ENCODE measurements around the gene BTBD6.

Gene BTBD6

DNA sequence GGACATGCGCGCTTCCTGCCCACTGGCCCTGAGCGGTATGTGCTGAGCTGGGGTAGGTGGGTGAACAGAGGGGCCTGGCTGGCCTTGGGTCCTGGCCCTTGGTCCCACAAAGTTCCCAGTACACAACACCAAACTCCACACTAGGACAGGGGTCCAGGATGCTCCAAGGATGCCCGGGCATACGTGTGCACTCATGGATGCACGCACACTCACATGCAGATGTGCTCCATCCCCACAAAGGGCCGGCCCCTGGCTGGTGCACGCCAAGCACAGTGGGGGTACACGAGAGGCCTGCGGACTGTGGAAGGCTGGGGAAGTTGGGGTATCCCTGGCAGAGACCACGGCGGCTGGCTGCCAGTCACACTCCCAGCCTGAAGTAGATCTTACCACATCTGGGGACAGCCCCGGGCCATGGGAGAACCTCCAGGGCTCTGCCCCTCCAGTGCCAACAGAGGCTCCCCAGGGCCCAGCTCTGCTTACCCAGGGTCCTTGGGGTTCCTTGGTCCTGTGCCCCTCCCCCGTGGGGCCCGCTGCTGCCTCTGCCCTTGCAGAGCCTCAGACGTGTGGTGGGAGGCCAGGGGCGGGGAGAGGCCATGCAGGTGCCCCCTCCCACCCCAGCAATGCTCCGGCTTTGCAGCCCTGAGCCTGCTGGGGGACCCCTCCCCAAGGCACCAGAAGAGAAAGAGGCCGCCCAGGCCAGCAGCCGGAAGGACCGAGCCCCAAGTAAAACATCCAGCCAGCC lies 43.2 kb upstream of the BTBD6 start:
- Histone ChIP-seq H3K27ac (ENCODE audit: low read length) (no peak overlapping the region), H3K36me3 (ENCODE audit: control insufficient read depth, low read depth, low read length) (peaks cover 1% of the 10 kb centered on the region), H3K9me3 (ENCODE audit: control insufficient read depth, low read depth, low read length) (no peaks in the 10 kb centered on the region)

DNA sequence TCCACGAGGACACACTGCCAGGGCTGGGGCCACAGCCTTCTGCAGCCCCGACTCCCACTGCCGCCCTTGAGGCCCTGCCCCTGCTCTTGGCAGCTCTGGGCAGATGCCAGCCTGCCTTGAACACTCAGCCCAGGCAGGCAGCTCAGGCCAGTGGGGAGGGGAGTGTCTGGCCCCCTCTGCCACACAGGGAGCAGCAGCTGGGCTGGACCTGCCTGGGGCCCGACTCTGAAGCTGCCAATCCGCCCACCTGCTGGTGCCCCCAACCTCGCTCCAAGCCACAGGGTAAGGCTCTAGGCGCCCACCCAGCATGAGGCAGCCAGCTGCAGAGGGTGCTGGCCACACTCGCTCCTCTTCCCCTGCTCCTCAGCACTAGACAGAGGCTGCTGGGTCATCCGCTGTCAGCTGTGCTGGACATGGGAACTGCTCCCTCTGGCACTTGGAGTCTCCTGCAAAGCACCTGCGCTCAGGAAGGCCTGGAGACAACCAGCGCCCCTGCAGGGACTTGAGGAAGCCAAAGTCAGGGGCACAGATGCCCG lies 42.6 kb upstream of the BTBD6 start:
- no peak overlapping the region for H3K4me3 ChIP-seq (ENCODE audit: low read length)
- H3K9me3 ChIP-seq (ENCODE audit: control insufficient read depth, low read depth, low read length) = no peaks in the 10 kb centered on the region
- peaks cover 3% of the 10 kb centered on the region for H3K36me3 ChIP-seq (ENCODE audit: control insufficient read depth, low read depth, low read length)
- H3K9ac ChIP-seq (ENCODE audit: low read length) = no peak overlapping the region
- H3K27ac ChIP-seq (ENCODE audit: low read length) = no peak overlapping the region
- H3K27me3 ChIP-seq (ENCODE audit: control insufficient read depth, insufficient read depth, low read length) = no peaks in the 10 kb centered on the region
- H3K4me1 ChIP-seq (ENCODE audit: control insufficient read depth, low read depth, low read length) = no peaks in the 10 kb centered on the region

More for the DNA sequence above, 43.2 kb upstream of the BTBD6 start:
- no peaks in the 10 kb centered on the region for H3K27me3 ChIP-seq (ENCODE audit: control insufficient read depth, insufficient read depth, low read length)
- H3K9ac ChIP-seq (ENCODE audit: low read length) = no peak overlapping the region
- no peak overlapping the region for H3K4me3 ChIP-seq (ENCODE audit: low read length)
- no peaks in the 10 kb centered on the region for H3K4me1 ChIP-seq (ENCODE audit: control insufficient read depth, low read depth, low read length)

DNA sequence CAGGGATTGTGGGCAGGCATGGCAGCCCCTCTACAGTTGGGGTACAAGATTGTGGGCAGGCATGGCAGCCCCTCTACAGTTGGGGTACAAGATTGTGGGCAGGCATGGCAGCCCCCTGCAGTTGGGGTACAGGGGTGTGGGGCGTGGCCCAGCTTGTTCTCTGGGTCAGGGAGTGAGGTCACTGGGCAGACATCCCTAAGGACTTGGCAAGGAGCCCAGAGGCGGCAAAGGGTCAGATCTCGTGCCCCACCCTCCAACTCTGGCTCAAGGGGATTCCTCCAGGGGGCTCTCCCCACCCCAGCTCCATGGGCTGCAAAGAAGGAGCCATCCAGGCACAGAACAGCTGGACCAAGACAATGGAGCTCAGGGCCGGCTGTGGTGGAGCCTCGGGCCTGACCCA lies 41.5 kb upstream of the BTBD6 start:
- H3K36me3 ChIP-seq (ENCODE audit: control insufficient read depth, low read depth, low read length) = peaks cover 3% of the 10 kb centered on the region
- no peak overlapping the region for H3K4me3 ChIP-seq (ENCODE audit: low read length)
- H3K9me3 ChIP-seq (ENCODE audit: control insufficient read depth, low read depth, low read length) = no peaks in the 10 kb centered on the region
- no peak overlapping the region for H3K27ac ChIP-seq (ENCODE audit: low read length)
- H3K9ac ChIP-seq (ENCODE audit: low read length) = no peak overlapping the region
- H3K27me3 ChIP-seq (ENCODE audit: control insufficient read depth, insufficient read depth, low read length) = no peaks in the 10 kb centered on the region
- no peaks in the 10 kb centered on the region for H3K4me1 ChIP-seq (ENCODE audit: control insufficient read depth, low read depth, low read length)

DNA sequence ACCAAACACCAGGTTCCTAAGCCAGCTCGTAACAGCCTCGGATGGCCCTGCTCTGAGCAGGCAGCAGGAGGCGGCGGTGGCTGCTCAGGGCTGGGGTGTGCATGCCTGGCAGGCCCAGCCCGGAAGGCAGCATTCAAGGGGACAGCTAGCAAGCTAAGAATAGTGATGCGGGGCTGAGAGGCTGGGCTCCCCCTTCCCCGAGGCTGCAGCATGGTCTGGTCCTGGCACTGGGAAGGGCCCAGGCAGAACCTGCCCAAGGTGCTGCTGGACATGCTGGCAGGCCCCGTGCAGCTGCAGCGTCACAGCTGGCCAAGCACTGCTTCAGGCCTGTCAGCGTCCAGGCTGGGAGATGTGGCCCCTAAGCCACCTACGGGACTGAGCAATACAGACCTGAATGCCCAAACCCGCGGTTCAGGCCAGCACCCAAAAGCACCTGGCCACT lies 40.9 kb upstream of the BTBD6 start:
- Histone ChIP-seq H3K9ac (ENCODE audit: low read length) (no peak overlapping the region), H3K9me3 (ENCODE audit: control insufficient read depth, low read depth, low read length) (no peaks in the 10 kb centered on the region), H3K4me1 (ENCODE audit: control insufficient read depth, low read depth, low read length) (no peaks in the 10 kb centered on the region), H3K27me3 (ENCODE audit: control insufficient read depth, insufficient read depth, low read length) (no peaks in the 10 kb centered on the region), H3K4me3 (ENCODE audit: low read length) (no peak overlapping the region), H3K27ac (ENCODE audit: low read length) (no peak overlapping the region), H3K36me3 (ENCODE audit: control insufficient read depth, low read depth, low read length) (peaks cover 3% of the 10 kb centered on the region)

DNA sequence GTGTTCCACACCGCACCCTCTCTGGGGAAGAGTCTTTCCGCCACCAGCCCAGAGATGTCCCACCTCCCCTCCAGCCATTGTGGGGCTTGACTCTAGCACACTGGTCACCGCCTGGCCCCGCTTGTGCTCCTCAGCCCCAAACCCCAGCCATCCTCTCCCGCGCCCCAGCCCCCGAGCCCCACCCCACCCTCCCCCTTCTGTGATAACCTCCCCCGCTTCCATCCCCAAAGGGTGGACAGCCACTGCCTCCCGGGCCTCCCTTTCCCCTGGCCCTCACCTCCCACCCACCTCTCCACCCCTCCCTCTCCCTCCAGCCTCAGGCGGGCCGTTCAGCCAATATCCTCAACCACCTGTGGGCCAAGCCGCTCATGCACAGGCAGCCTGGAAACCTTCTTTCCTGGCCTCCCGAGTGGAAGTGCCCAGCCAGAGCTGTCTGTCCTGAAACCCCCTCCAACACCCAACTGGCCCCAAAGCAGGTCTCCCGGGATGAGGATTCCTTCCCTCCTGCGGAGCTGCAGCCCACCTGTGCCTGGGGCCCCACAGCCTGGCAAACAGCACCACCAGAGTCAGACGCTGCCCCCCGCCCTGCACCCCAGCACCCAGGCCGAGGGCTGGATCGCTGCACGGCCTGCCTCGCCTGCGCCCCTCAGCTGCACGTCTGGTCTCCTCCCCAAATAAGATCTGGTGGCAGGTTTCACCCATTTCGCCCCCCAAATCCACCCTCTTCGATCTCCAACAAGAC lies 40.2 kb upstream of the BTBD6 start:
- Histone ChIP-seq H3K36me3 (ENCODE audit: control insufficient read depth, low read depth, low read length) (peaks cover 3% of the 10 kb centered on the region), H3K27ac (ENCODE audit: low read length) (no peak overlapping the region), H3K27me3 (ENCODE audit: control insufficient read depth, insufficient read depth, low read length) (no peaks in the 10 kb centered on the region), H3K9me3 (ENCODE audit: control insufficient read depth, low read depth, low read length) (no peaks in the 10 kb centered on the region), H3K4me1 (ENCODE audit: control insufficient read depth, low read depth, low read length) (no peaks in the 10 kb centered on the region), H3K9ac (ENCODE audit: low read length) (no peak overlapping the region), H3K4me3 (ENCODE audit: low read length) (no peak overlapping the region)

DNA sequence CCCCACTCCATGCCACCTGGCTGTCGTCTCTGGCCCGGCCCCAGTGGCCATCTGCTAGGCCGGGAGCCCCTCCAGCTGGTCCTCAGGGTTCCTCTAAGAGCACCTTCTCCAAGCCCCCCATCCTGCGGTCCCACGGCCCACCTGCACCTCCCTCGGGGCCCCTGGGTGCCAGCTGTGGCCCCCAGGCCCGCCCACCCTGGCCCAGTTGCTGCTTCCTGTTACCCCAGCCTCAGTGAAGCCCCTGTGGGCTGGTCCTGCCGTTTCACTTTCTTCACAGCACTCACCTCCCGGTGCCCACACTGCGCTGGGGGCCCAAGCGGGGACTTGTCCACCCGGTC lies 39.6 kb upstream of the BTBD6 start:
- H3K9ac ChIP-seq (ENCODE audit: low read length) = no peak overlapping the region
- H3K4me1 ChIP-seq (ENCODE audit: control insufficient read depth, low read depth, low read length) = no peaks in the 10 kb centered on the region
- no peak overlapping the region for H3K4me3 ChIP-seq (ENCODE audit: low read length)
- no peaks in the 10 kb centered on the region for H3K9me3 ChIP-seq (ENCODE audit: control insufficient read depth, low read depth, low read length)
- peaks cover 3% of the 10 kb centered on the region for H3K36me3 ChIP-seq (ENCODE audit: control insufficient read depth, low read depth, low read length)
- H3K27ac ChIP-seq (ENCODE audit: low read length) = no peak overlapping the region
- H3K27me3 ChIP-seq (ENCODE audit: control insufficient read depth, insufficient read depth, low read length) = no peaks in the 10 kb centered on the region

DNA sequence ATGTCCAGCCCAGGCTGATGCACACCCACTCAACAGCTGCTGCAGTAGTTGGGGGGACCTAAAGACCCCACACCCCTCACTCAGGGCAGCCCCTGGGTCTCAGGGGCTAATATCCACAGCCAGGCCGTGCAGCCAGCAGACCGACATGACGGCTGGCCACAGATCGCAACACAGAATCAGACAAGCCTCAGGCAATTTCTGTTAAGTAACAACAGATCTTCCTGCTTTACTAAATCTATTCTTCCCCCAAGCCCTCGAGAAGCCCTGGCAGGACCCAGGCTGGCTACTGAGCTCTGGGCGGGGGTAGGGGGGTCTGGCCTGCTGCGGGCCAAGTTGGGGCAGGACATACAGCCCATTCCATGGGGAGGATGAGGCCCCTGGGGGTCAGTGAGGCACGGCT lies 39.2 kb upstream of the BTBD6 start:
- Histone ChIP-seq H3K4me3 (ENCODE audit: low read length) (no peak overlapping the region), H3K9ac (ENCODE audit: low read length) (no peak overlapping the region), H3K9me3 (ENCODE audit: control insufficient read depth, low read depth, low read length) (no peaks in the 10 kb centered on the region), H3K27ac (ENCODE audit: low read length) (no peak overlapping the region), H3K27me3 (ENCODE audit: control insufficient read depth, insufficient read depth, low read length) (no peaks in the 10 kb centered on the region), H3K4me1 (ENCODE audit: control insufficient read depth, low read depth, low read length) (no peaks in the 10 kb centered on the region), H3K36me3 (ENCODE audit: control insufficient read depth, low read depth, low read length) (peaks cover 3% of the 10 kb centered on the region)

DNA sequence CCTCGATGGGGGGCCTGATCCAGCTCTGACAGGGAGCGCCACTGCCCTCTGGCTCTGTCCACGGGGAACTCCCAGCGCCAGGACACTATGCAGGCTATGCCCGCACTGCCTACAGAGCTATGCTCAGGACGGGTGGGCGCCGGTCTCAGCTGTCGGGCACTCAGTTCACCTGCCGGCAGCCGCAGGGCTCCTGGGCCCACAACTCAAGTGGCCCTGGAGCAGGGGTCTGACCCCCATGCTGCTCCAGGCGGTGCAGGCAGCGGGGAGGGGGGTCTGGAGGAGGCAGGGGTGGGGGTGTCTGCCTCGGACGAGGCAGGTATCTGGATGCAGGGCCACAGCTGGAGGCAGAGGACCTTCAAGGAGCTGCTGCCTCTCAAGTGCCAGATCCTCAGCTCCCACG lies 38.7 kb upstream of the BTBD6 start:
- no peaks in the 10 kb centered on the region for H3K9me3 ChIP-seq (ENCODE audit: control insufficient read depth, low read depth, low read length)
- H3K36me3 ChIP-seq (ENCODE audit: control insufficient read depth, low read depth, low read length) = peaks cover 3% of the 10 kb centered on the region
- no peak overlapping the region for H3K27ac ChIP-seq (ENCODE audit: low read length)
- H3K27me3 ChIP-seq (ENCODE audit: control insufficient read depth, insufficient read depth, low read length) = no peaks in the 10 kb centered on the region
- H3K4me1 ChIP-seq (ENCODE audit: control insufficient read depth, low read depth, low read length) = no peaks in the 10 kb centered on the region
- H3K4me3 ChIP-seq (ENCODE audit: low read length) = no peak overlapping the region
- no peak overlapping the region for H3K9ac ChIP-seq (ENCODE audit: low read length)

DNA sequence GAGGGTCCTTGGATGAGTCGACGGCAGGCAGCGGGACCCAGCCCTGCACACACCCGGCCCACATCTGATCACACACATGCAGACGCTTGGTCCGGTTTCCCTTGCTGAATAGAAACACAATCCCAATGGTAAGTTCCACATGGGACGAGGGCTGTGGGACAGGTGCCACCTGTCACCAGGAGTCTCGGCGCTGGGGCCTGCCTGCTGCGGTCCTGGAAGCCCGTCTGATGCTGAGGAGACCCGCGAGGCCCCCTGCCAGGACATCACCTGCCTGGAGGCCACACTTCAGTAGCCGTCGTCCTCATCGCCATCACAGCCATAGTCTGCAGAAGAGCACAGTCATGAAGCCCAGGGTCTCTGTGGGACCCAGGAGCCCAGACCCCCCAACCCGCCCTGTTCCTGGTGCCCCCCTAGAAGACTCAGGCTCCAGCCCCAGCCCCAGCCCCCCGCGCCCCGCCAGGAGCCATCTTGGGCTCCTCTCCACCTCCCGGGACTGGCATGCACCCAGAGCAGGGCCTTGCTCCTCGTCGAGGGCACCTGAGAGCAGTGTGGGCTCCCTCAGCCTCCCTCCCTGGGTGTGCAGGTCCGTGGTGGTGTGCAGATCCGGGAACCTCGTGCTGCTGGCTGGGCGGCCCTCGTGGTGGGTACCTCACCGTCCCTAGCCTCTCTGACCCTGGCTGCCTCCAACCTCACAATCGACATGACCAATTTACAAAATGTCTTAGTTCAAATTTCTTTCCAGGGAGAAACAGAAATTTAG lies 37.9 kb upstream of the BTBD6 start:
- Histone ChIP-seq H3K27me3 (ENCODE audit: control insufficient read depth, insufficient read depth, low read length) (no peaks in the 10 kb centered on the region), H3K4me3 (ENCODE audit: low read length) (no peak overlapping the region), H3K36me3 (ENCODE audit: control insufficient read depth, low read depth, low read length) (peaks cover 3% of the 10 kb centered on the region), H3K27ac (ENCODE audit: low read length) (no peak overlapping the region), H3K4me1 (ENCODE audit: control insufficient read depth, low read depth, low read length) (no peaks in the 10 kb centered on the region), H3K9ac (ENCODE audit: low read length) (no peak overlapping the region), H3K9me3 (ENCODE audit: control insufficient read depth, low read depth, low read length) (no peaks in the 10 kb centered on the region)

DNA sequence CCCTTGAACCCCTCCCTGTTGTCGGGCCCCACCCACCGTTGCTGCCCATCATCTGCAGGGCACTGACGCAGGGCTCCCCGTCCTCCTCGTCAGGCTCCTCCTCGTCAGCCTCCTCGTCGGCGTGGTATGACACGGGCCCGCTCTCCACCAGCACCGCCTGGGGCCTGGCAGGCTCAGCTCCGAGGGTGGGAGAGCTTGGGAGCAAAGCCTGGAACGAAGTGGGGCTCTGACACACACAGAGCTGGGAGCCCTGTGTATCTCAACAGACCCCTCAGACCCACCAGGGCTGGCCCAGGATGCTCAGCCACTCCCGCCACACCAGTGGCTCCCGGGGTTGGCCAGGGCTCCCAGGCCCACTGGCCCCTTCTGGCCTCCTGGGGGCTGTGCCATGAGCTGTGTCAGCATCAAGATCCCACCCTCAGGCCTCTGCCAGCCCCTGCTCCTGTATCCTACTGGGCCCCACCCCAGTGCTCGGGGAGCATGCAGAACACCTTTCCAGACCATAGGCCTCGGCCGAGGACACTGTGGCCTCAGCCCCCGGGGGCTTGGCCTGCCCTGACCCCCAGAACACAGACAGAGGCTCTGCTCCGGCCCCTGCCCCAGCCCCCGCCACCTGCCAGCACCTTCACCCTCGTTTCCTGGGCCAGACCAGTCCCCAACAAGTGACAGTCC lies 37.1 kb upstream of the BTBD6 start:
- no peak overlapping the region for H3K27ac ChIP-seq (ENCODE audit: low read length)
- H3K4me3 ChIP-seq (ENCODE audit: low read length) = no peak overlapping the region
- H3K9me3 ChIP-seq (ENCODE audit: control insufficient read depth, low read depth, low read length) = no peaks in the 10 kb centered on the region
- H3K9ac ChIP-seq (ENCODE audit: low read length) = no peak overlapping the region
- H3K36me3 ChIP-seq (ENCODE audit: control insufficient read depth, low read depth, low read length) = peaks cover 3% of the 10 kb centered on the region
- H3K27me3 ChIP-seq (ENCODE audit: control insufficient read depth, insufficient read depth, low read length) = no peaks in the 10 kb centered on the region
- H3K4me1 ChIP-seq (ENCODE audit: control insufficient read depth, low read depth, low read length) = no peaks in the 10 kb centered on the region

DNA sequence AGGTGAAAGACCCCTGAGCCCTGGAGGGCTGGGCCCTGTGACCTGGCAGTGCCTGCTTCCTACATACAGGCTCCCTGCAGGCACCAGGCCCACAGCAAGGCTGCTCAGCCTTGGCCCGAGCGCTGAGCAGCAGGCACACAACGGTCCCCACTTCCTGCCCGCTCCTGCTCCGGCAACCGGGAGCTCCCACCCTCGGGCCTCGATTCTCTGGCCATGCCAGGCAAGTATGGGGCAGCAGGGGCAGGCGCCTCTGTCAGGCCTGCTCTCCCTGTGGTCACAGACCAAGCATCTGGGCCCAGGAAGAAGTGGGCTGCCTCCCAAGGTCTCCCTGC lies 36.6 kb upstream of the BTBD6 start:
- Histone ChIP-seq H3K36me3 (ENCODE audit: control insufficient read depth, low read depth, low read length) (peaks cover 3% of the 10 kb centered on the region), H3K27ac (ENCODE audit: low read length) (no peak overlapping the region), H3K4me3 (ENCODE audit: low read length) (no peak overlapping the region), H3K4me1 (ENCODE audit: control insufficient read depth, low read depth, low read length) (no peaks in the 10 kb centered on the region), H3K9ac (ENCODE audit: low read length) (no peak overlapping the region), H3K27me3 (ENCODE audit: control insufficient read depth, insufficient read depth, low read length) (no peaks in the 10 kb centered on the region), H3K9me3 (ENCODE audit: control insufficient read depth, low read depth, low read length) (no peaks in the 10 kb centered on the region)
